GM20000 (cell line): Measurements from ENCODE around the gene MPRIP.

ENCODE experiments used
- DNase-seq: peaks from one replicate; pipeline ENCODE4 v3.0.0; 2012; ENCODE audit warnings: low spot score
- TF ChIP-seq, protein P1 (sequence below): IDR thresholded peaks from 2 replicates; pipeline ENCODE4 v1.5.1; 2012; ENCODE audit warnings: mild to moderate bottlenecking, control low read depth; ENCODE audit errors: extremely low read depth, missing control alignments

The MPRIP gene

DNA sequence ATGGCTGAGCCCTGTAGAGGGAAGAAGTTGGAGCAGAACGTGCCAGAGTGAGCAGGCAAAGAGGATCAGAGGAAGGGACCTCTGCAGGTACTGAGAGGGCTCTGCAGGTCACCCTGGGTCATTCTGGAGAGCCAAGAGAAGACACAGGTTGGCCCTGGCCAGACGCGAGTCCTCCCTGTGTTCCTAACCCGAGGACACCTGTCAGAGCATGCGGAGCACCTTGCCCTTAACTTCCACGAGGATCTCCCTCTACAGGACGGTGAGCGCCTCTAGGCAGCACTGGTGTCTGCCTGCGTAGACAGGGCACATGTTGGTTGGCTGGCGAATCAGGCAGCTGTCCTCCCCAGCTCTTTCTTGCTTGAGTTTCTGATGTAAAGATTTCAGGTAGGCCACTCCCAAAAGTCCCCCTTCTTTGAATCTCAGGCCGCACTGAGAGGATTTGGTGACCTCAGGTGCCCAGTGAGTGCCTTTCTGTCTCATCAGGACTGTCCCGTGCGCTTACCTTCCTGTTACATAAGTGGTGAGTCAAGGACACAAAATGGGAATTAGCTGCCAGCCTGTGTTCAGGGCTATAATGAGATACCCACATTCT, 45.3 kb downstream of the MPRIP start:
- TF ChIP-seq, protein P1, sequence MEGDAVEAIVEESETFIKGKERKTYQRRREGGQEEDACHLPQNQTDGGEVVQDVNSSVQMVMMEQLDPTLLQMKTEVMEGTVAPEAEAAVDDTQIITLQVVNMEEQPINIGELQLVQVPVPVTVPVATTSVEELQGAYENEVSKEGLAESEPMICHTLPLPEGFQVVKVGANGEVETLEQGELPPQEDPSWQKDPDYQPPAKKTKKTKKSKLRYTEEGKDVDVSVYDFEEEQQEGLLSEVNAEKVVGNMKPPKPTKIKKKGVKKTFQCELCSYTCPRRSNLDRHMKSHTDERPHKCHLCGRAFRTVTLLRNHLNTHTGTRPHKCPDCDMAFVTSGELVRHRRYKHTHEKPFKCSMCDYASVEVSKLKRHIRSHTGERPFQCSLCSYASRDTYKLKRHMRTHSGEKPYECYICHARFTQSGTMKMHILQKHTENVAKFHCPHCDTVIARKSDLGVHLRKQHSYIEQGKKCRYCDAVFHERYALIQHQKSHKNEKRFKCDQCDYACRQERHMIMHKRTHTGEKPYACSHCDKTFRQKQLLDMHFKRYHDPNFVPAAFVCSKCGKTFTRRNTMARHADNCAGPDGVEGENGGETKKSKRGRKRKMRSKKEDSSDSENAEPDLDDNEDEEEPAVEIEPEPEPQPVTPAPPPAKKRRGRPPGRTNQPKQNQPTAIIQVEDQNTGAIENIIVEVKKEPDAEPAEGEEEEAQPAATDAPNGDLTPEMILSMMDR, result no peak
- DNase-seq, result no peak

DNA sequence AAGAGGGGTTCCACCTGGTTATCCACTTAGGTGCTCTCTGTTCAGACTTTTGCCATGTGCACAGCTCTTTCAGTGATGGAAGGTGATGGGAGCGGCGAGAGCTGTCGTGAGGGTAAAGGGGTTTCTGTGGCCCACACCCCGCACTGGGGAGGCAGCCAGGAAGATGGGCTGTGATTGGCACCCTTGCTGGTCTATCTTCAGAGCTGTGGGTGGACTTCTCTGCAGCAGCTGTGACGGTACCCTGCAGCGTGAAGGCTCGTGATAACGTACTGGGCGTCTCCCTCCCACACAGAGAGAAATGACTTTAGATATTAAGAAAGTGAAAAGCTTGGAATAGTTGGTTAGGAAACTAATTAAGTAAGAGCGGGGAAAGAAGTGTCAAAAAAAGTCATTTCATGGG, 45.8 kb downstream of the MPRIP start:
- TF ChIP-seq, protein P1, result no peak
- no peak for DNase-seq

DNA sequence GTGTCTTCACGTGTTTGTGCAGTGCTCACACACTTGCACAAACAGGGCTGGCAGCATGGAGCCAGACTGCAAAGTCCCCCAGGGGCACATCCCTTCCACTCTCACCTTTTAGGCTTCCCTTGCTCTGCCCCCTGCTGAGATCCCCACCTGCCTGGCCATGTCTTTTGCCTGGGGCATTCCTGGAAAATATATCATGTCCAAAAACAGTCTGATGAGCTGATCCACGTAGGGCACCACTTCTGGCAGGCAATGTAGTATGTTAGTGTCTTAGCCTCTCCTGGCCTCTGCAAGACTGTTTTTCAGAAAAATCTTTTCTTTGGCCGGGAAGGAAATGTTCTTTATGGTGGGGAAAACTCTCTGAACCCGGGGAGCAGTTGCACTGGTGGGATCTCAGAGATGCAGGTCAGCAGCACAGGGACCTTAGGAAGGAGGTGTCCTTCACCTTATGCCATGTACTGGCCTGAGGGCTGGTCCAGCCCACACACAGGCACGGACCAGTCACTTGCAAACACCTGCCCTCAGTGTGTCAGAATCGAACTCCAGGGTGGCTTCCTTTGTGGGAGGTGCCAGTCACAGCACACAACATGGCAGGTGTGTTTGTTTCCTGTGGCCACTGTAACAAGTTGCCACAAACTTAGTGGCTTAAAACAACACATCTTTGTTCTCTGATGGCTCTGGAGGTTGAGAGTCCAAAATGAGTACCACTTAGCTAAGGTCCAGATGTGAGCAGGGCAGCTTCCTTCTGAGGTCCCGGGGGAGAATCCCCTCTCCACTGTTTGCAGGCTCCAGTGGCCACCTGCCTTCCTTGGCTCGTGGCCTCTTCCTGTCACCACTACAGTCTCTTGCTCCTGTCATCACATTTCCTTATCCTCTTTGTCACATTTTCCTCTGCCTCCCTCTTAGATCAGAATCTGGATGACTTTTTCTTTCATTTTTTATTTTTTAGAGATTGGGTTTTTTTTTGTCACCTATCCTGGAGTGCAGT, 46.6 kb downstream of the MPRIP start:
- TF ChIP-seq, protein P1, result no peak

DNA sequence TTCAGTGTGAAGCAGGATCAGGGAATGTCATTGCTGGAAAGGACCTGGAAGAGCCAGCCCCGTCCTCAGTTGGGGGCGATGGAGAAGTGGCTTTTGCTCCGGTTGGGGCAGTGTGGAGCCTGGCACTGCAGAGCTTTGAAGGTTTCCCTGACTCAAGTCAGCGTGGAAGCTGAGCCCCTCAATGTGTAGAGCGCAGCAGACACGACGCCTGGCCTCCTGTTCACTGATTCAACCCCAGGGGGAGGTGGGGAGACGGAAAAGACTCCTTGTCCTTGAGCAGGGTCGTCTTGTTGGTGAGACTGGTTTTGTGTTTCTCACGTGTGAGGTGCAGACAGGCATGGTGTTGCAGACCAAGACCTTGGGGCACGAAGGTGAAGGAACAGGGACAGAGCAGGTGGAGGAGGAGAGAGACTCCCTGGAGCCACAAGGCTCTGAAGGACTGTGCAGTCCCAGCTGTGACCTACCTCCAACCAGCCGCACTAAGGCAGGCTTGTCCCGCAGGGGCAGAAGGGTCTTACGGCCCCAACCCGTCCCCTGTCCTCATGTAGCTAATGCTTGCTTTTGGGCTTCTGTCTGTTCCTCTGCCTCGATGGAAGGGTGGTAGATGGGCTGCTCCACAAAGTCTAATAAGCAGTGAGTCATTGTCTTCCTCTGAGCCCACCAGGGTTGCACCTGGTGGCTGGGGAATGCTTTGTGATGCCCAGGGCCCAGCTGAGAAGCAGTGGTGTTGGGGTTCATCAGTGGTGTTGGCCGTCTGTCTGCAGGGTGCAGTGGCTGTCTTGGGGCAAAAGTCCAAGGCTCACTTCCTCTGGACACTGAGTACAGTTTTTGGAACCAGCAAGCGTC, 47.8 kb downstream of the MPRIP start:
- TF ChIP-seq, protein P1, result no peak
- DNase-seq, result no peak

More for the DNA sequence above, 46.6 kb downstream of the MPRIP start:
- no peak for DNase-seq

DNA sequence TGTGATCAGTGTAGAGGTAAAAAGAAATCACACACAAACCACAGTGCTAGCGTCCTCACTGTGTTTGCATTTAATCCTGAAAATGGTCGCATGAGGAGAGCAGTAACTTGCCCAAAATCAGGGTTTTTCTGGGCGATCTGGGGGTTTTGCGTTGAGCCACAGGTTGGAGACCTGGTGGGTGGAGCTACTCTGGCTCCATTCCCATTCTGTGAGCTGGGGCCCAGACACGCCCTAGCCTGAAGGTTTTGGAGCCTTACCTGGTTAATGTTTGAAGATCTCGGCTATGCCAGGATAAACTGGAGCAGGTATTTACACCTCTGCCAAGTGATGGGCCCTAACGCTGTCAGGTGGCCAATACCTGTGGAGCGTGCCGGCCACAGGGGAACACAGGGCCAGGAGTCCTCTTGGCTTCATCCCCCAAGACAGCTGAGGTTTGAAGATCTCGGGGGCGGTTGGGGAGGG, 48.4 kb downstream of the MPRIP start:
- TF ChIP-seq, protein P1, result no peak
- no peak for DNase-seq

DNA sequence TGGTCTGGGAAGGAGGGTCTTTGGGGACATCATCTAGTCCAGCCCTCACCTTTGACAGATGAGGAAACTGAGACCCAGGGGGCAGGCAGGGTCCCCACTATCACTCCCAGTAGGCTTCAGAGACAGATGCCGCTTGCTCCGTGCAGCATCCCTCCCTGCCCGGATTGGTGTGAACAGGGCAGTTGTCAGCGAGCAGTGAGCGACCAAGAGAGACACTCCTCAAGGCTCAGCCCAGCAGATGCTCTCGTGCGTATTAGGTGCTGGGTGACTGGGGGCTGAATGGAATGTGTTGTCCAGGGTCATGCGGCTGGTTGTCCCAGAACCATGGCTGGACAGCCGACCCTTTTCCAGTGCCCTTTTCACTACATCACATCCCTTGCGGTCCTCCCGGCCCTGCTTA, 49.0 kb downstream of the MPRIP start:
- TF ChIP-seq, protein P1, result no peak
- no peak for DNase-seq
